Endothelial cell (in vitro differentiated cells): ENCODE measurements around the gene MCF2L2. TPM values are rescaled to one million over a fixed set of nuclear protein-coding genes. Genes with fewer than 3 reads are reported as not detected.
"Not testable (repeated sequence)": the region's sequence is repeated elsewhere in the genome, so short reads cannot be mapped to it uniquely, and the experiment has no call there.

ENCODE experiments used
- DNase-seq: peaks from one replicate; pipeline ENCODE4 v3.0.0; 2021; ENCODE audit warnings: low spot score
- H3K27ac Mint-ChIP-seq: one replicate; pipeline ENCODE4 v1.8.0; 2021; ENCODE audit warnings: mixed read lengths, inconsistent platforms; ENCODE audit not compliant: unreplicated experiment
- H3K27me3 Mint-ChIP-seq: one replicate; pipeline ENCODE4 v1.8.0; 2021; ENCODE audit warnings: mild to moderate bottlenecking, moderate library complexity, mixed read lengths, inconsistent platforms; ENCODE audit not compliant: unreplicated experiment
- H3K36me3 Mint-ChIP-seq: one replicate; pipeline ENCODE4 v1.8.0; 2021; ENCODE audit warnings: mild to moderate bottlenecking, low read depth, mixed read lengths, inconsistent platforms; ENCODE audit not compliant: unreplicated experiment
- H3K4me1 Mint-ChIP-seq: one replicate; pipeline ENCODE4 v1.8.0; 2021; ENCODE audit warnings: mild to moderate bottlenecking, mixed read lengths, inconsistent platforms; ENCODE audit not compliant: unreplicated experiment
- H3K4me3 Mint-ChIP-seq: one replicate; pipeline ENCODE4 v1.8.0; 2021; ENCODE audit warnings: mild to moderate bottlenecking, mixed read lengths, inconsistent platforms; ENCODE audit not compliant: unreplicated experiment
- H3K9me3 Mint-ChIP-seq: one replicate; pipeline ENCODE4 v1.8.0; 2021; ENCODE audit warnings: mixed read lengths, inconsistent platforms; ENCODE audit not compliant: unreplicated experiment
- total RNA-seq: library from RNA; stranded (reverse); fragmentation: NEBNext Ultra II Directional; extraction: Animal tissue kit (Norgen Biotek cat#: 25700); gene quantifications from one replicate; pipeline ENCODE4 v1.2.1, GENCODE V29; 2021; ENCODE audit not compliant: unreplicated experiment
- TF ChIP-seq, protein P1 (sequence below): fragments of 200-600 bp; sonication (generic); IDR thresholded peaks from one replicate; pipeline ENCODE4 v1.5.0; 2021; ENCODE audit warnings: antibody characterized with exemption; ENCODE audit not compliant: unreplicated experiment

Gene MCF2L2
- total RNA-seq, 1 donor from 2014 or later, result 1.8 TPM

DNA sequence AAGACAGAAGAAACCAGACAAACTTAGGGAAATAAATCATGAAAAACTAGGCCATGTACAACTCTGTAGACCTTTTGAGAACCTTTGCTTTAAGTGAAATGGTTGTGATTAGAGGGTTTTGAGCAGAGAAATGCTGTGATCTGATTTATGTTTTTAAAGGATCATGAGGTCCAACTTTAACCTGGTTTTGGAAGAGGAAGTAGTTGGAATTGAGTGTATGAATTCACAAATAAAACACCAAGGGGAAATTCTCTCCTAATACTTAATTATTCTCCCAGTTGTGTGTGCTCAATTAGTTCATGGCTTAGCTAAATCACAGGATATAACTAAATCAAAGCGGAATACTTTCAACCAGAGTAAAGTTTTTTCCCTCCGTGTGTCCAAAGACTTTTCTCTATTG, 45.5 kb upstream of the MCF2L2 start:
- TF ChIP-seq, protein P1, sequence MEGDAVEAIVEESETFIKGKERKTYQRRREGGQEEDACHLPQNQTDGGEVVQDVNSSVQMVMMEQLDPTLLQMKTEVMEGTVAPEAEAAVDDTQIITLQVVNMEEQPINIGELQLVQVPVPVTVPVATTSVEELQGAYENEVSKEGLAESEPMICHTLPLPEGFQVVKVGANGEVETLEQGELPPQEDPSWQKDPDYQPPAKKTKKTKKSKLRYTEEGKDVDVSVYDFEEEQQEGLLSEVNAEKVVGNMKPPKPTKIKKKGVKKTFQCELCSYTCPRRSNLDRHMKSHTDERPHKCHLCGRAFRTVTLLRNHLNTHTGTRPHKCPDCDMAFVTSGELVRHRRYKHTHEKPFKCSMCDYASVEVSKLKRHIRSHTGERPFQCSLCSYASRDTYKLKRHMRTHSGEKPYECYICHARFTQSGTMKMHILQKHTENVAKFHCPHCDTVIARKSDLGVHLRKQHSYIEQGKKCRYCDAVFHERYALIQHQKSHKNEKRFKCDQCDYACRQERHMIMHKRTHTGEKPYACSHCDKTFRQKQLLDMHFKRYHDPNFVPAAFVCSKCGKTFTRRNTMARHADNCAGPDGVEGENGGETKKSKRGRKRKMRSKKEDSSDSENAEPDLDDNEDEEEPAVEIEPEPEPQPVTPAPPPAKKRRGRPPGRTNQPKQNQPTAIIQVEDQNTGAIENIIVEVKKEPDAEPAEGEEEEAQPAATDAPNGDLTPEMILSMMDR, result no peak
- peaks cover 17% of the 10 kb centered on the region for H3K4me1 Mint-ChIP-seq
- H3K9me3 Mint-ChIP-seq, result no peaks in the 10 kb centered on the region
- H3K27ac Mint-ChIP-seq, result no peak overlapping the region
- no peak overlapping the region for H3K4me3 Mint-ChIP-seq
- no peak for DNase-seq
- no peaks in the 10 kb centered on the region for H3K36me3 Mint-ChIP-seq
- H3K27me3 Mint-ChIP-seq, result peaks cover 5% of the 10 kb centered on the region

DNA sequence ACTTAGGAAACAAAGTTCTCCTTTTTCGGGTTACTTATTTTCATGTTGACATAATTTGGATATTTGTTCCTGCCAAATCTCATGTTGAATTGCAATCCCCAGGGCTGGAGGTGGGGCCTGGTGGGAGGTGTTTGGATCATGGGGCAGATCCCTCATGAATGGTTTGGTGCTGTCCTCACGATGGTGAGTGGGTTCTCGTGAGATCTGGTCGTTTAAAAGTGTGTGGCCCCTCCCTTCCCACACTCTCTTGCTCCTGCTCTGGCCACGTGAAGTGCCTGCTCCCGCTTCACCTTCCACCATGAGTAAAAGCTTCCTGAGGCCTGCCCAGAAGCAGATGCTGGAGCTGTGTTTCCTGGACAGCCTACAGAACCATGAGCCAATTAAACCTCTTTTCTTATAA, 43.7 kb upstream of the MCF2L2 start:
- TF ChIP-seq, protein P1, result no peak
- H3K27ac Mint-ChIP-seq, result no peak overlapping the region
- H3K9me3 Mint-ChIP-seq, result no peaks in the 10 kb centered on the region
- no peaks in the 10 kb centered on the region for H3K36me3 Mint-ChIP-seq
- peaks cover 17% of the 10 kb centered on the region for H3K4me1 Mint-ChIP-seq
- no peak for DNase-seq
- peaks cover 5% of the 10 kb centered on the region for H3K27me3 Mint-ChIP-seq
- H3K4me3 Mint-ChIP-seq, result no peak overlapping the region

DNA sequence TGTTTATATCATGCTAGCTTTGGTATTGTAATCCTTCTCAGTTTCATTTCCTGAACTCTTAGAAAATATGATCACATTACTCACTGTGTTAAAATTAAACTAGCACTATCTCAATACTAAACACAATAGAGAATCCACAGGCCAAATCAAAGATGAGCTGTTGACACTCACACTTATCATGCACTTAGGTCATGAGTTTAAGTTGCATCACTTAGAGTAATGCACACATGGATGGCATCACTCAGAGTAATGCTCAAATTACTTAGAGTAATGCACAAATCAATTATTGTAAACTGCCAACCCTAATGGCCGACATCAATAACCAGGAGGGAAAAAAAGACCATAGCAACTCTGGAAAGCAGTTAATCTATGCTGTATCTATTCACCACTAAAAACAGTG, 40.0 kb upstream of the MCF2L2 start:
- Mint-ChIP-seq H3K9me3 (no peaks in the 10 kb centered on the region), H3K36me3 (no peaks in the 10 kb centered on the region), H3K4me3 (no peak overlapping the region), H3K27me3 (peaks cover 4% of the 10 kb centered on the region), H3K27ac (no peak overlapping the region), H3K4me1 (peaks cover 2% of the 10 kb centered on the region)
- DNase-seq, result no peak
- TF ChIP-seq, protein P1, result no peak

DNA sequence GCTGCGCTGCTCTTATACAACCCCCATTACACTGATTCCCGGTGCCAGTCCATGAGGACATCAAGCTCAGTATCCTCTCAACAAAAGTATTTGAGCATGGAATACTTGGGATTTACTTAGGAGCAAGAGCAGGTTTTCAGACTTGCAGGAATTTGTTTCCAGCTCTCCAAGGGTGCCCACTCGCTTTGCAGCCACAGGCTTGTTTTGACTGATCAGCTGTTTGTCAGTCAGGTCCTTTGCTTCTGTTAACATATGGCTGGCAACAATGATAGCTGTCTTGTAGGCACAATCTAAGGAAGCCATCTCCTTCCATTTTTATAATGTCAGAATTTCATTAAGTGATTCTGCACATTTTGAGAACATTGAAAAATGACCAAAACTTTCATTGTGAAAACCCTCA, 38.2 kb upstream of the MCF2L2 start:
- TF ChIP-seq, protein P1, result no peak
- Mint-ChIP-seq H3K4me3 (no peak overlapping the region), H3K36me3 (no peaks in the 10 kb centered on the region), H3K9me3 (no peaks in the 10 kb centered on the region), H3K4me1 (peaks cover 2% of the 10 kb centered on the region), H3K27me3 (peaks cover 4% of the 10 kb centered on the region), H3K27ac (no peak overlapping the region)
- DNase-seq, result no peak

DNA sequence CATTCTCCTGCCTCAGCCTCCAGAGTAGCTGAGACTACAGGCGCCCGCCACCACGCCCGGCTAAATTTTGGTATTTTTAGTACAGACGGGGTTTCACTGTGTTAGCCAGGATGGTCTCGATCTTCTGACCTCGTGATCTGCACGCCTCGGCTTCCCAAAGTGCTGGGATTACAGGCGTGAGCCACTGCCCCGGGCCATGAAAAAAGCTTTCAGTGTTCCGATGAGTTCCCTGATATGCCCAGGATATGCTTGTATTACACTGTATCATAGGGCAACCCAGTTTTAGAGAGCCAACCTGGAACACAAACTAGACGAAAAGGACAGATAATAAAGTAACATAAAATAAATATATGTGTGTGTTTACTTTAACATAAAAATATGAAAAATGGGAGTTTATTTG, 37.3 kb upstream of the MCF2L2 start:
- not testable (repeated sequence) for H3K27ac Mint-ChIP-seq, H3K9me3 Mint-ChIP-seq, H3K36me3 Mint-ChIP-seq, H3K4me1 Mint-ChIP-seq, H3K27me3 Mint-ChIP-seq, DNase-seq, H3K4me3 Mint-ChIP-seq

DNA sequence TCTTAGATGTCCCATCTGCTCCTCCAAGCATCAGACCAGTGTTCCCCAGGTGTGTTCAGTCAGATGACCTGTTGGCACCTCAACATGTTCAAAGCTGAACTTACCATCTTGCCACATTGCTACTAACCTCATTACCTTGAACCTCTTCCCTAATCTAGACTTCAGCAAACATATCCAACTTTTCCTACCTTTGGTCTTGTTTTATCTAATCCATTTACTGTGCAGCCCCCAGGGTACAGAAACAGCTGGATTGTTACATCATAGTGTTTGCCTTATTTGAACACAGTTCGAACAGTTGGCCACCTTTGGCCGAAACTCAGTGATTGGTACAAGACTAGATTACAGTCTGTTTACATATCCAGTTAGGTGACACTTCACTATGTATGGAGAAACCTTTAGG, 36.1 kb upstream of the MCF2L2 start:
- TF ChIP-seq, protein P1, result no peak
- H3K36me3 Mint-ChIP-seq, result no peaks in the 10 kb centered on the region
- H3K27me3 Mint-ChIP-seq, result peaks cover 4% of the 10 kb centered on the region
- H3K4me3 Mint-ChIP-seq, result no peak overlapping the region
- no peaks in the 10 kb centered on the region for H3K9me3 Mint-ChIP-seq
- no peak for DNase-seq
- no peak overlapping the region for H3K27ac Mint-ChIP-seq
- H3K4me1 Mint-ChIP-seq, result no peaks in the 10 kb centered on the region
